Myometrial cell (primary cell): ENCODE measurements around the gene KNDC1. TPM values are rescaled to one million over a fixed set of nuclear protein-coding genes. Genes with fewer than 3 reads are reported as not detected.

Source experiments
- total RNA-seq: library from RNA; depleted of rRNA; stranded (reverse); fragments of >200 nt; gene quantifications from 2 replicates; pipeline ENCODE4 v1.2.3, GENCODE V29; 2015

KNDC1 gene
- total RNA-seq: 0.58 and 2.7 TPM in 2 replicates

GRCh38 chr10:133159950-133160825, at the start of gene KNDC1:
Gene KNDC1 (plus strand): TSS chr10:133160219. CDS start chr10:133160468, 249 bp downstream.

GRCh38 chr10:133230044-133230361, 70.0 kb downstream of the KNDC1 start, which contains the start of gene UTF1:
Gene UTF1 (plus strand): TSS chr10:133230217. CDS start chr10:133230289, 72 bp downstream.

GRCh38 chr10:133237588-133238465, 77.8 kb downstream of the KNDC1 start, which contains the start of gene VENTX:
Gene VENTX (plus strand): TSS chr10:133237855. CDS start chr10:133237915, 60 bp downstream.

Other genes starting within 250 kb of the KNDC1 start
- 0.53 and 0.86 TPM in 2 replicates for gene CFAP46, start 217.6 kb upstream of the KNDC1 start, total RNA-seq
- gene ADGRA1, start 72.3 kb upstream of the KNDC1 start, total RNA-seq: not detected in 2 replicates
- gene UTF1, start 70.0 kb downstream of the KNDC1 start, total RNA-seq: not detected in 2 replicates
- not detected in 2 replicates for gene VENTX, start 77.6 kb downstream of the KNDC1 start, total RNA-seq
- 5.0 and 22.2 TPM in 2 replicates for gene ADAM8, start 116.6 kb downstream of the KNDC1 start, total RNA-seq
- 60.3 and 67.0 TPM in 2 replicates for gene TUBGCP2, start 148.7 kb downstream of the KNDC1 start, total RNA-seq
- gene ZNF511, start 148.7 kb downstream of the KNDC1 start, total RNA-seq: 30.6 and 37.9 TPM in 2 replicates
- gene CALY, start 176.7 kb downstream of the KNDC1 start, total RNA-seq: not detected in 2 replicates
- gene PRAP1, start 187.2 kb downstream of the KNDC1 start, total RNA-seq: not detected in 2 replicates
- gene FUOM, start 197.8 kb downstream of the KNDC1 start, total RNA-seq: 41.2 and 50.0 TPM in 2 replicates
- 149 and 150 TPM in 2 replicates for gene ECHS1, start 213.1 kb downstream of the KNDC1 start, total RNA-seq
- 8.6 and 12.9 TPM in 2 replicates for gene PAOX, start 219.0 kb downstream of the KNDC1 start, total RNA-seq
- gene MTG1, start 233.9 kb downstream of the KNDC1 start, total RNA-seq: 23.2 and 30.0 TPM in 2 replicates